ENCODE data around the gene PYROXD2.

- TF ChIP-seq CC2D1A (CRISPR knock-in tag; IDR thresholded peaks at IDR 0.05) (no peak), ATF7-NPFF (CRISPR knock-in tag; IDR thresholded peaks at IDR 0.05; ENCODE audit: low read depth) (no peak), POLR2A (IDR thresholded peaks at IDR 0.05; ENCODE audit: insufficient read depth in 1 of 2, low read depth in 2 of 2, low read length in 2 of 2) (no peak), UBTF (CRISPR knock-in tag; IDR thresholded peaks at IDR 0.05) (no peak), ZNF513 (CRISPR knock-in tag; conservative IDR thresholded peaks at IDR 0.05) (no peak), ELF1 (CRISPR knock-in tag; IDR thresholded peaks at IDR 0.05) (no peak), CTCF (CRISPR knock-in tag; IDR thresholded peaks at IDR 0.05) (no peak), ZKSCAN1 (IDR thresholded peaks at IDR 0.05; ENCODE audit: low read length) (no peak), GATA4 (IDR thresholded peaks at IDR 0.05; ENCODE audit: borderline replicate concordance, low read depth) (no peak), DPF2 (CRISPR knock-in tag; IDR thresholded peaks at IDR 0.05; ENCODE audit: borderline replicate concordance, low read depth) (no peak)
Measured at GRCh38 chr10:98431016-98431415, 16.0 kb upstream of the PYROXD2 start.
